Measurements from ENCODE around the gene TOLLIP. TPM values are rescaled to one million over a fixed set of nuclear protein-coding genes. Genes with fewer than 3 reads are reported as not detected.

TOLLIP gene
- total RNA-seq, 1 experiment from 2014 or later: 32.3 TPM

DNA sequence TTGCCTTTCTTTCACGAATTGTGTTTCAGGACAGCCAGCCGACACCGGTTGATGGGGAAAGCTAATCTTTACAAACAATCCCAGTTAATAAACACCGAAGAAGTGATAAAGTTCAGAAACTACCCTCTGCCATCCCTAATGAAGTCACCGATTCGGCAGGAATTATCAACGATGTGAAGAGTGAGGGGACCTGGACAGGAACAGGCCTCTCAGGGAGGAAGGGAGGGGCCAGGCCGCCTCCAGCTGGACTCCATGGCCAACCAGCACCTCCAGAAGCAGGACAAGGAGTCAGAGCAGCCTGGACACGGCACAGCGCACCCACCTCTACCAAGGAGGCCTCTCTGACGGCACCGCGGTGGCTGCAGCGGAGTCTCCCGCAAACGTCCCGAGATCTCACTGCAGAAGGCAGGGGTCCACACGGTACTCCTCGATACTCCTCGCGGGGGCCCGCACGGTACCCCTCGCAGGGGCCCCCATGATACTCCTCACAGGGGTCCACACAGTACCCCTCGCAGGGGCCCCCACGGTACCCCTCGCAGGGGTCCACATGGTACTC lies 3.9 kb downstream of the TOLLIP start:
- Mint-ChIP-seq H3K9me3 (peaks cover 0 to 2% of the 10 kb centered on the region in 2 experiments; a peak in 2 of 5 replicates), H3K36me3 (ENCODE audit: insufficient read depth in 1 of 3, low read depth in 3 of 3) (peaks cover 3 to 5% (median 4%) of the 10 kb centered on the region in 3 experiments; a peak in 4 of 7 replicates), H3K27ac (no peak overlapping the region), H3K27me3 (ENCODE audit: low read depth) (peaks cover 3% of the 10 kb centered on the region; the same call in 1 of the 2 replicates), H3K4me1 (peaks cover 18 to 24% of the 10 kb centered on the region in 2 experiments), H3K4me3 (no peak overlapping the region)
- Histone ChIP-seq H3K14ac (ENCODE audit: insufficient read depth, low read length) (no peak overlapping the region; the same call in 1 of the 2 replicates), H2BK120ac (ENCODE audit: low read depth, low read length, poor library complexity, severe bottlenecking) (no peak overlapping the region), H3T11ph (ENCODE audit: low read length) (no peak overlapping the region), H2AFZ (ENCODE audit: low read length) (no peak overlapping the region), H2BK5ac (ENCODE audit: insufficient read length, low read length) (no peak overlapping the region), H3K4me1 (ENCODE audit: insufficient read depth, low read length) (no peaks in the 10 kb centered on the region; the same call in 1 of the 2 replicates), H3K4me2 (ENCODE audit: insufficient read depth, insufficient read length, low read length) (no peak overlapping the region), H2BK12ac (ENCODE audit: insufficient read length, low read depth, low read length) (no peak overlapping the region), H3K18ac (ENCODE audit: insufficient read length, low read depth, low read length) (no peak overlapping the region), H3K56ac (ENCODE audit: insufficient read length, low read depth, low read length) (no peak overlapping the region), H3K9me3 (ENCODE audit: control insufficient read depth, low read depth, low read length) (no peaks in the 10 kb centered on the region), H4K5ac (ENCODE audit: insufficient read length, low read depth, low read length) (no peak overlapping the region), H4K8ac (replicated peaks; ENCODE audit: insufficient read length, low read depth, low read length) (no peak overlapping the region), H2AK5ac (ENCODE audit: insufficient read length, low read length) (no peak overlapping the region), H3K27me3 (ENCODE audit: insufficient read depth, low read length) (no peaks in the 10 kb centered on the region), H3K9ac (ENCODE audit: extremely low read depth, insufficient read length, low read length) (no peak overlapping the region), H4K20me1 (ENCODE audit: control insufficient read depth, insufficient read depth, insufficient read length) (no peaks in the 10 kb centered on the region), H3K79me1 (ENCODE audit: insufficient read depth, low read depth, low read length, poor library complexity, severe bottlenecking) (peaks cover 11% of the 10 kb centered on the region), H3K4ac (ENCODE audit: low read depth, low read length) (no peak overlapping the region), H3K27ac (ENCODE audit: insufficient read length, low read depth, low read length) (no peak overlapping the region), H4K91ac (ENCODE audit: insufficient read length, low read depth, low read length) (no peak overlapping the region), H3K79me2 (ENCODE audit: insufficient read depth, low read length) (peaks cover 1% of the 10 kb centered on the region; the same call in 1 of the 2 replicates), H2BK20ac (ENCODE audit: low read depth, low read length, poor library complexity, severe bottlenecking) (no peak overlapping the region), H2BK15ac (ENCODE audit: low read depth, low read length) (no peak overlapping the region), H3K23ac (ENCODE audit: insufficient read length, low read depth, low read length) (no peak overlapping the region), H3K23me2 (ENCODE audit: insufficient read length, low read depth, low read length, poor library complexity, severe bottlenecking) (peaks cover 6% of the 10 kb centered on the region)
- TF ChIP-seq, protein P1, sequence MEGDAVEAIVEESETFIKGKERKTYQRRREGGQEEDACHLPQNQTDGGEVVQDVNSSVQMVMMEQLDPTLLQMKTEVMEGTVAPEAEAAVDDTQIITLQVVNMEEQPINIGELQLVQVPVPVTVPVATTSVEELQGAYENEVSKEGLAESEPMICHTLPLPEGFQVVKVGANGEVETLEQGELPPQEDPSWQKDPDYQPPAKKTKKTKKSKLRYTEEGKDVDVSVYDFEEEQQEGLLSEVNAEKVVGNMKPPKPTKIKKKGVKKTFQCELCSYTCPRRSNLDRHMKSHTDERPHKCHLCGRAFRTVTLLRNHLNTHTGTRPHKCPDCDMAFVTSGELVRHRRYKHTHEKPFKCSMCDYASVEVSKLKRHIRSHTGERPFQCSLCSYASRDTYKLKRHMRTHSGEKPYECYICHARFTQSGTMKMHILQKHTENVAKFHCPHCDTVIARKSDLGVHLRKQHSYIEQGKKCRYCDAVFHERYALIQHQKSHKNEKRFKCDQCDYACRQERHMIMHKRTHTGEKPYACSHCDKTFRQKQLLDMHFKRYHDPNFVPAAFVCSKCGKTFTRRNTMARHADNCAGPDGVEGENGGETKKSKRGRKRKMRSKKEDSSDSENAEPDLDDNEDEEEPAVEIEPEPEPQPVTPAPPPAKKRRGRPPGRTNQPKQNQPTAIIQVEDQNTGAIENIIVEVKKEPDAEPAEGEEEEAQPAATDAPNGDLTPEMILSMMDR (conservative IDR thresholded peaks at IDR 0.05): no peak
- WGBS (ENCODE audit: extremely low coverage, insufficient read length, low lambda C conversion rate): no CpG with 5 or more reads among the region's 27 CpGs
- peak; percentile 24 for DNase-seq

Measured in H9 (cell line).